Ishikawa (cell line): Measurements from ENCODE around the gene RALGPS1.

Source experiments
- NFIC ChIP-seq: IDR thresholded peaks from 2 replicates; pipeline ENCODE4 v1.6.1; 2012
- RAD21 ChIP-seq: IDR thresholded peaks from 2 replicates; pipeline ENCODE4 v1.6.1; 2012; ENCODE audit warnings: low read depth

DNA sequence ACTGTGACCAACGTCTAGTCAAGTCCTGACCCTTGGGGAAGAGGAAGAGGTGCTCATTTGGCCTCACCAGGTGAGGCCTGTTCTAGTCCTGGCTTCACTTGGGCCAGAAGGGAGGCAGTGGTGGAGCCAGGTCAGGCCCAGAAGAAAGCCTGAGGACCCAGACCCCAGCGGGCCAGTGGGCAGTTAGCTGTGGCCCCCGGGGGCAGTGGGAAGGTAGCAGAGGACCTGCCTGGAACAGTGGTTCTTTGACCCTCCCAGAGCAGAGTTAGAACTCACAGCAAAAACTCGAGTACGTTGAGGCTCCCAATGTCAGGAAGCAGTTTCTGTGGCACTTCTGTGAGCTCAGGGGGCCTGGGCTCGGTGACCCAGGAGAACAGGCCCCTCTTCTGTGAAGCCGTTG, 284.0 kb downstream of the RALGPS1 start:
- TF ChIP-seq RAD21 (no peak), NFIC (no peak)
